ENCODE results near the gene NNT.
A peak's percentile ranks its signal among the peaks of the same experiment; 100 is the strongest.
"Not testable (repeated sequence)": the region's sequence is repeated elsewhere in the genome, so short reads cannot be mapped to it uniquely, and the experiment has no call there.

Gene NNT

DNA sequence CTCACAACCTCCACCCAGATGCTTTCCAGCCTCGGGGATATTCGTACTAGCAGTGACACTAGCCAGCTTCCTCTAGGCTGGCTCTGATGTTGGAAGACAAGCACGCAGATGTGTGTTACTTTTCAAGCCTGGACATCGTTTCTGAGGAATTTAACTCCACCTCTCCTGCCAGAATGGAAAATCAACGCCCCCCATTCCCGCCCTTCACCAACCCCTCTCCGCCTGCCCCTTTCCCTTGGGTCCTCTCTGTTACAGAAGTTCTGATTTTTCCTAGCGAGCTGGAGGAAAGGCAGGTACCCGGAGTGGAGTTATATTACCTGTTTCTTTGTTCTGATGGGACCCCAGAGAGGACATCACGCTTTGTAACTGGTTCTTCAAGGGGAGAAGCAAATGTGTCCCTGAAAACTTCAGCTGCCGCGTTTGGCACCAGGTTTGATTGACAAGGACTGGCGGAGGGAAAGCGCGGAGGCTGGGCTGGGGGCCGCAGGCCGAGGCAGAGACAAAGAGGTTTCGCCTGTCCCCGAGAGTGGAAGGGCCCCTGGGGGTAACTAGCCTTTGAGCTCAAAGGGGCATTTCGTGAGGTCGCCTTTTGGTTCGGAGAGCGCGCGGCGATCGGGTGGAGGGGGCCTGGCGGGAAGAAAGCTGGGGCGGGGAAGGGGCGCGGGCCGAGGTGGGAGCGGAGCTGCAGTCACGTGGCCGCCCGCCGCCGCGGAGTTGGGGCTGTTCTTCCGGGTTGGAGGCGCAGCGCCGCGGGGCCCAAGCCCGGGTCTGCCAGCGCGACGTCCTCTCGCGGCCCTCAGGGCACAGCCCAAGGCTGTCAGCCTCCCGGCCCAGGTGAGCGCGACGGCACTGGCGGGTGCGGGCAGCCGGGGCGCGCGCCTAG lies at the start of gene NNT:
Gene NNT (plus strand): TSS at position 720 of the 883 bp plus-strand sequence. CDS start 6,016 bp downstream, outside the sequence.
- peak; percentile 24 to 72 for DNase-seq (ENCODE audit: extremely low read depth in 1 of 2, low read depth in 1 of 2)

GRCh38 chr5:43553381-43553780 lies 49.6 kb upstream of the NNT start:
- no peak for DNase-seq (ENCODE audit: extremely low read depth in 1 of 2, low read depth in 1 of 2)

GRCh38 chr5:43554497-43554896 lies 48.5 kb upstream of the NNT start:
- DNase-seq (ENCODE audit: extremely low read depth in 1 of 2, low read depth in 1 of 2), result no peak

GRCh38 chr5:43555895-43556606 lies 46.9 kb upstream of the NNT start:
- DNase-seq (ENCODE audit: extremely low read depth in 1 of 2, low read depth in 1 of 2), result peak in 1 of 2 donors; percentile 15

DNA sequence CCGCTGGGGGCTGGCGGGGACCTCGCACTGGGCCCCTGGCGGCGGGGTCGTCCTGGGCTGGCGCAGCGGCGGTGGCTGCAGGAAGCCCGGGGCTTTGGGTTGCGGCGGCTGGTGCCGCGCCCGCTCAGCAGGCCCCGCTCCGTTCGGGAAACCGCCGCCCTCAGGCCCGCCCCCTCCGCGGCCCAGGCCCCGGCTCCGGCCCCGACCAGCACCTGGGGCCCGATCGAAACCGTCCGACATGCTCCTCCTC lies 46.4 kb upstream of the NNT start:
- DNase-seq (ENCODE audit: extremely low read depth in 1 of 2, low read depth in 1 of 2), result not testable (repeated sequence)

- DNase-seq (ENCODE audit: extremely low read depth in 1 of 2, low read depth in 1 of 2), result peak; percentile 34 to 69
These were observed 46.0 kb upstream of the NNT start, which contains the start of gene PAIP1 for GRCh38 chr5:43556857-43557542. Gene PAIP1, minus strand, starts transcription at chr5:43557077. Its CDS starts 231 bp downstream, at chr5:43556846.

GRCh38 chr5:43560128-43560527 lies 42.9 kb upstream of the NNT start:
- DNase-seq (ENCODE audit: extremely low read depth in 1 of 2, low read depth in 1 of 2), result no peak

- DNase-seq (ENCODE audit: extremely low read depth in 1 of 2, low read depth in 1 of 2), result no peak
These were observed 41.6 kb upstream of the NNT start for GRCh38 chr5:43561356-43561755.

DNA sequence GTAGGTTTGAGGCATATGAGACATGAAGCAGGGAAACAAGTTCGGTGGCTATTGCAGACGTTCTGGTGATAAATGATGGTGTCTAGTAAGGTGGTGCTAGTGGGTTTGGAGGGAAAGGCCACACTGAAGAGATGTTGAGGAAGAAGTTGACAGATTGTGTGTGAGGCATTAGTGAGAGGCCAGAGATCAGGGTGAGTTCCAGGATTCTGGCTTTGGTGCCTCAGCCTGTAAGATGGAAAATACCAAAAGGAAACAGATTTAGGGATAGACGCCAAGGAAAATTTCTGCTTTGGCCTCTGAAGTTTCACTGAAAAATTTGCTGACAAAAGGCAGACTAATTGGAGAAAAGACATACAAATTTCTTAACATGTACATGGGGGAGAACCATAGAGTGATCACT lies 39.7 kb upstream of the NNT start:
- no peak for DNase-seq (ENCODE audit: extremely low read depth in 1 of 2, low read depth in 1 of 2)

DNA sequence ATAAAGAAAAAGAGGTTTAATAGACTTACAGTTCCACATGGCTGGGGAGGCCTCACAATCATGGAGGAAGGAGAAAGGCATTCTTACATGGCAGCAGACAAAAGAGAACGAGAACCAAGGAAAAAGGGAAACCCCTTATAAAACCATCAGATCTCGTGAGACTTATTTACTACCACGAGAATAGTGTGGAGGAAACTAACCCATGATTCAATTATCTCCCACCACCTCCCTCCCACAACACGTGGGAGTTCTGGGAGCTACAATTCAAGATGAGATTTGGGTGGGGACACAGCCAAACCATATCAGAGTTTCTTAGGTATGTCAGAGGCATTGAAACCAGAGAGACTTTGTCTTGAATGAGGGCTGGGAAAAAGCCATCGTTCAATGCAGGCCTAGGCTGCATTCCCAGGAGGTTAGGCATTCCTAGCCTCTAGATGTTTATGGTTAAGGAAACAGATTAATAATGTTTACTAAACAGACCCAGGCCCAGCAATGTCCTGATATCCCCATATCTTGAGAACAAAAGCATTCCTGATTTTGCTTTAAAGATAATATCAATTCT lies 38.6 kb upstream of the NNT start:
- DNase-seq (ENCODE audit: extremely low read depth in 1 of 2, low read depth in 1 of 2), result no peak

- DNase-seq (ENCODE audit: extremely low read depth in 1 of 2, low read depth in 1 of 2), result no peak
These were observed 37.9 kb upstream of the NNT start for GRCh38 chr5:43565043-43565442.

- no peak for DNase-seq (ENCODE audit: extremely low read depth in 1 of 2, low read depth in 1 of 2)
These were observed 35.0 kb upstream of the NNT start for GRCh38 chr5:43567967-43568366.

DNA sequence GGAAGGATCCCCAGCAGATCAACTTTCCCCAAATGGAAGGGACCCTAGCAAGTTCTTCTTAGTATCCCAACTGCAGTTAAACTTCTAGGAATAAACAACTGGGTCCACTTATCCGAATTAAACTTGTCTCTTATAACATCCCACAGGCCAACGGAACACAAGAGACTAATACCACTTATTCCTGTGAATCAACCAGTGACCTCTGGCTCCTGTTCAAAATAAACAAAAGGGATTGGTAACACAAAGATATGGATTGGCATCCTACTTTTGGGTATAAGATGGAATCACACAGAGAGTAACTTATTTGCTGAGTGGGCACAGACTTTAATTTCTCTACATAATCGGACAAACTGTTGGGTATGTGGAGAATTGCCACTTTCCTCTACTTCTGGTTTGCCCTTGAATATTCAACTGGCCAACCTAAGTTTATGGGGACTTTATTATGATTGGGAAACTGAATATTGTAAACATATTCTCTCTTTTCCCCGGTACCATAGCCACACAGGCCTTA lies 33.7 kb upstream of the NNT start:
- DNase-seq (ENCODE audit: extremely low read depth in 1 of 2, low read depth in 1 of 2), result no peak

DNA sequence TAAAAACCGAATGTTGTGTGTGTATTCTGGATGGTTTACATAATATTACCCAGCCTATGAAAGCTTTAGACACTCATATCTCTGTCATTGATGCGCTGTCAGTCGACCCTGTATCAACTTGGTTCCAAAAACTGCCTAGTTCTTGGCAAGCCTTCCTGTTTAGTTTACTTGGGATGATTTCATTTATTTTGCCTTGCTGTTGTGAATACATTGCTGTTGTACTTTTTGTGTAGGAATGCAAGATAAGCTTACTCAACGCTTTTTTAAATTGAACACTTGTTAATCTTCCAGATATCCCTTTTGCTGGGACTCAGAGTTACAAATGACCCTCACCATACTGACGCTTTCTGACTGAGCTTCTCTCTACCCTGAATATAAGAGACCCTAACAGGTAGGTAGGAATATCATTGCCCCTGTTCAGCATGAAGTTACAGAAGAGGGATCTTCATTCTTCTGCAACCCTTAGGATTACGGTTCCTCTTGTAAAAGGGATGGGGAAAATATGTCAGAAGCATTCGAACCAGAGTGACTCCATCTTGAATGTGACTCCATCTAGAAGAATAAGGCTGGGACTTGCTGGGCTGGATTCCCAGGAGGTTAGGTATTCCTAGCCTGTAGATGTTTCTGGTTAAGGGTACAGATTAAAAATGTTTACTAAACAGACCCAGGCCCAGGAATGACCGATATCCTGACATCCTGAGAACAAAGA lies 32.4 kb upstream of the NNT start:
- no peak for DNase-seq (ENCODE audit: extremely low read depth in 1 of 2, low read depth in 1 of 2)

DNA sequence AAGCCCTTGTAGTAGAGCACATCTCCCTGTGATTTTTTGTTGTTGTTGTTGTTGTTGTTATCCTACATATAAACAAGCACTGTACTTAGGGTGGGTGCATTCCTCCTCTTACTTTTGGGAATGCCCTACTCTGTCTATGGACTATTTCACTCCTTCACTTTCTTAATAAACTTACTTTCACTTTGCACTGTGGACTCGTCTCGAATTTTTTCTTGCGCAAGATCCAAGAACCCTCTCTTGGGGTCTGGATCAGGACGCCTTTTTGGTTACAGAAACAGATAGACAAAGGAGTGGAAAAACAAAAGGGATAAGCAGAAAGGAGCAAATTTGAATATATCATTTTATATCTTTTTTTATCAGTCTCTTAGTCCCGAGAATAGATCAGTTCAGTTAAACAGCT lies 31.7 kb upstream of the NNT start:
- DNase-seq (ENCODE audit: extremely low read depth in 1 of 2, low read depth in 1 of 2), result no peak

GRCh38 chr5:43572357-43572756 lies 30.6 kb upstream of the NNT start:
- DNase-seq (ENCODE audit: extremely low read depth in 1 of 2, low read depth in 1 of 2), result no peak

- DNase-seq (ENCODE audit: extremely low read depth in 1 of 2, low read depth in 1 of 2), result no peak
These were observed 29.9 kb upstream of the NNT start for GRCh38 chr5:43573058-43573457.

GRCh38 chr5:43580402-43581210 lies 22.4 kb upstream of the NNT start:
- not testable (repeated sequence) for DNase-seq (ENCODE audit: extremely low read depth in 1 of 2, low read depth in 1 of 2)

GRCh38 chr5:43581398-43581797 lies 21.6 kb upstream of the NNT start:
- DNase-seq (ENCODE audit: extremely low read depth in 1 of 2, low read depth in 1 of 2), result no peak

Measured in activated CD8-positive, alpha-beta memory T cell treated with anti-CD3 and anti-CD28 coated beads for 1 hour (primary cell).